GM15510 (cell line): ENCODE measurements around the gene NR5A1.

ENCODE experiments used
- POLR2A ChIP-seq: IDR thresholded peaks from 3 replicates; pipeline ENCODE4 v1.6.1; 2011; ENCODE audit warnings: borderline replicate concordance; ENCODE audit not compliant: insufficient read length; ENCODE audit errors: extremely low read depth

Gene NR5A1

DNA sequence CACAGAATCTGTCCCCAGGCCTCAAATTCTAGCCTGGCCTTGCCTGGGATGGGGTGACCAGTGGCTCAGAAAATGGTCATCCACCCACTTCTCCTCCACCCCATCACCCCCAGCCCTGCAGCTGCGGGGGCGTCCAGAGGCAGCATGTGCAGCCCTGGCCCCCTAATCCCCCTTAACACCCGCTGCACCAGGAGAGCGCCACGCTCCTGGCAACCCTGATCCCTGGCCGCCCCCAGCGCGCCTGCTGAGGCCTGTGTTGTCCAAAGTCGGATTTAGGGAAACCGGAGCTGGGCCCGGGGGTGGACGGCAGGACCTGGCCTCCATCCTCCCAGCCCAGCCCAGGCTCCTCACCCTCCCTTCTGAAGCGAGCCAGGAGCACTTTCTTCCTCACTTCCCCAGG lies 22.0 kb downstream of the NR5A1 start:
- no peak for TF ChIP-seq POLR2A

- TF ChIP-seq POLR2A: no peak
Observed at GRCh38 chr9:124483481-124483880, 23.7 kb downstream of the NR5A1 start.

DNA sequence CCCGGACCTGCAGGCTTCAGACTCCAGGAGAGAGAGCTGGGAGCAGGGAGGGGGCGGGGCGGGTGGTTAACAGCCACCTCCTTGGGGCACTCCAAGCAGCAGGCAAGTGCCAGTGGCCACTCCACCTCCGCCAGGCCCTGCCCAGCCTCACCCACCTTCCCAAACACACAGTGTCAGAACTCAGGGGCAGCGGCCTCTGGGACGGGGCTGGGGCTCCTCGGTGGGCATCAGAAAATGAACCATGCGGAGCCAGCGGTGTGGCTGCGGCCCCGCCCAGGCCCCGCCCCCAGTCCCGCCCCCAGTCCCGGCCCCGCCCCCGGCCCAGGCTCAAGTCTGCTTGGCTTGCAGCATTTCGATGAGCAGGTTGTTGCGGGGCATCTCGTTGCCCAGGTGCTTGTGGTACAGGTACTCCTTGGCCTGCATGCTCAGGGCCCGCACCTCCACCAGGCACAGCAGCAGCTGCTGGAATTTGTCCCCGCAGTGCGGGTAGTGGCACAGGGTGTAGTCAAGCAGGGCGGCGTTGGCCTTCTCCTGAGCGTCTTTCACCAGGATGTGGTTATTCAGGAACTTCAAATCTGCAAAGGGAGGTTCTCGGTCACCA lies 24.7 kb downstream of the NR5A1 start:
- no peak for TF ChIP-seq POLR2A

DNA sequence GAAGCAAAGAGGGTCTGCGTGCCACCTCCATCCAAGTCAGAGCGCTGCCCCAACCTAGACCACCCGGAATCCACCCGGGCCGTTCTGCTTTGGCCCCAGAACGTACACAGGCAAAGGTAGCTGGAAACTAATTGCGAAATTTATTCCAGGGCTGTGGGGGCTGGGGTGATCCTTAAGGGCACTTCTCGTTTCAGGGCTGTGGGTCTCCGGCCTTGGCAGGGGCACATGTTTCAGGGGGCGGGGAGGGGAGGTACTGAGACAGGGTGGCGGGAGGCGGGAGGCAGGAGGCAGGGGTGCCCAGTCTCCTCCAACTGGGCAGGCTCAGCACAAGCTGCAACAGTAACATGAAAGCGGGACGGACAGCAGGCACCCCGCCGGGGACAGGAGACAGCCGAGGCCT lies 26.1 kb downstream of the NR5A1 start:
- no peak for TF ChIP-seq POLR2A

DNA sequence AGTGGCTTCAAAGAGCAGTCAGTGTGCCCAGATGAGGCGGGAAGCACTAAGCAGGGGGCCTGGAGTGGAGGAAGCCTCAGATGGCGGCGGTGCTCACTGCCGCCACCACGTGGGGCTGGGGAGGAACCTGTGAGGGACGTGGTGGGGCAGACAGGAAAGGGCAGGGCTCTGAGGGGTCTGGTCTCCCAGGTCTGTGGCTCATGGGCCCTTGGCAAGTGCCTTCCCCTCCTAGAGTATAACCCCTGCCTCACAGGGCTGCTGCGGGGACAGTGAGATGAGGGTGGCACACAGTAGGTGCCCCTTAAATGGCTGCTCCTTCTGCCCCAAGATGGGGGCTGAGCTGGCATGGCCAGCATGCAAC lies 26.6 kb downstream of the NR5A1 start:
- no peak for TF ChIP-seq POLR2A

DNA sequence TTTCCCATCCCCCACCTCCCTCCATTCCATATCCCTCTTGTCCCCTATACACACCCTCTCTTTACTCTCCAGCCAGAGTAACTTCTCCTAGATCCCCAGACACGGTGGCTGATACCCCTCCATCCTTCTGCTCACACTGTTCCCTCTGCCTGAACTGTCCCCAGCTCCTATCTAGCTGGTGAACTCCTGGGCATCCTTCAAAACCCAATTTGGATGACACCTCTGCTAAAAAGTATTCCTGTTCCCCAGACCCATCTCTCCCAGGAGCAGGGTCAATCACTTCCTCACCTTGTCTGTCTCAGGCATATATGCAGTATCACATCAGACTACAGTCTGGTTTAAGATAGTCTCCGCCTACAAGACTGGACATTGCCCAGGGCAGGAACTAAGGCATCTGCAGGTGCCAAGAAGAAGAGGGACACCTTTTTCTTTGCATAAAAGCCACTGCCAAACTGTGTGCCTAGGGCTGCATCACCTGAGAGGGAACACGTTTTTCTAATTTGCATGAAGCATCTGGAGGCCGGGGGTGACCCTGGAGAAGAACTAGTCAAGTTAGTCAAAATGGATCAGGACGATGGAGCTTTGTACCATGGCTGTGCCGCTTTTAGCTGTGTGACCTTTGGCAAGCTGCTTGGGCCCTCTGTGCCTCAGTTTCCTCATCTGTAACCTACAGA lies 27.1 kb downstream of the NR5A1 start:
- TF ChIP-seq POLR2A: no peak

DNA sequence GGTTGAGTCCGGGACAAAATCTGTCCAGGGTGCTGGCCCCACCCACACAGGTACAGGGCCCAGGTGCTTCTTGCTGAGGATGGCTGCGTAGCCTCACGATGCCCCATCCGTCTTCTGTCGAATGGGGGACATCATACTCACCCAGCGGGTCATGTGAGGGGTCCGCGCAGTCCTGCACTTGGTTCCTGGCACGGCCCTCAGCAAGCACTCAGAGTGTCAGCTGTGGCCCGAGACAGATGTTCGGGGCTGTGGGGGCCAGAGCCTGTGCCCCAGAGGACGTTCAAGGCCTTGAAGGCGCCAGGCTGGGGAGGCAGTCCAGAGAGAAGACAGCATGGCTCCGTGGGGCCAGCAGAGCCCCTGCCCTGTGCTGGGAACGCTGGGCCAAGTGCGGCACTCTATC lies 27.8 kb downstream of the NR5A1 start:
- no peak for TF ChIP-seq POLR2A

DNA sequence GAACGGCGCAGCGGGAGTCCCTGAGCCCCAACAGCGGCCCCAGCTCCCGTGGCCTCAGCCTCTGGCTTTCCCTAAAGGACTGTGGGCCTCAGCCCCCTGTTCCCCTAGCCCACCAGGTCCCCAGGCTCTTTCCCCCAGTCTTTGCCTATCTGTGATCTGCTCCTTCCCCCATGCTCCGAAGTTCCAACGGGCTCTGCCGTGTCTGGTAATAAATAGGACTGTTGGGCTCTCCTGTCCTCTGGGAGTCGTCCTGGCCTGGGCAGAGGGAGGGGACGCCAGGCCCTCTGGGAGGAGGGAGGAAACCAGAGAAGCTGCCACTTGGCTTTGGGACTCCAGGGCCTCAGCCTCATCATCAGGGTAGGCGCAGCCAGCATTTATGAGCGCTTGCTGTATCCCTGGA lies 28.8 kb downstream of the NR5A1 start:
- no peak for TF ChIP-seq POLR2A

DNA sequence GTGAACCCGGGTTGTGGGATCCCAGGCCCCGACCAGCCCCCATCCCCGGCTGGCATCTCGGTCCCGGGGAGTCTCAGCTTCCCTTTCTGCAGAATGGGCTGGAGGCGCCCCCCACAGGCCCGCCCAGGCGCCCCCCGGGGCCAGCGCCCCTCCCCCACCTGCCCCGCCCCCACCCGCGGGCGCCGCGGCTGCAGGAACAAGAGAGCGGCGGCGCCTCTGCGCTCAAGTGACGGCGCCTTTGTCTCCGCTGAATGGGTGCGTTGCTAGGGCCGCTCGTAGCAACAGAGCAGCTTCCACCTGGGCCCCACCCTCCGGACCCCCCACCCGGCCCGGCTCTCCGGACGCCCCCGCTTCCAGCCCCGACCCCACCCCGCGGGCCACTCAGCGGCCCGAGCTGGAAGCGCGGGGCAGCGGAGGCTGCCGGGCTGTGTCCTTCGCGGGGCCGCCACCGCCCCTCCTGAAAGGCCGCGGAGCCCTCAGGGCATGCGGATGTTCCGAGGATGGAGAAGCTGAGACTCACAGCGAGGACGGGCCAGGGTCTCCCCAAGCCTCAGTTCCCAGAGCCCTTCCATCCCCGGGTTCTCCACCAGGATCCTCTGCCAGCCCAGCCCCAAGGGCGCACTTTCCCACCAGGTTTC lies 29.4 kb downstream of the NR5A1 start:
- TF ChIP-seq POLR2A: no peak

GRCh38 chr9:124477211-124477647 lies 30.0 kb downstream of the NR5A1 start:
- TF ChIP-seq POLR2A: no peak

DNA sequence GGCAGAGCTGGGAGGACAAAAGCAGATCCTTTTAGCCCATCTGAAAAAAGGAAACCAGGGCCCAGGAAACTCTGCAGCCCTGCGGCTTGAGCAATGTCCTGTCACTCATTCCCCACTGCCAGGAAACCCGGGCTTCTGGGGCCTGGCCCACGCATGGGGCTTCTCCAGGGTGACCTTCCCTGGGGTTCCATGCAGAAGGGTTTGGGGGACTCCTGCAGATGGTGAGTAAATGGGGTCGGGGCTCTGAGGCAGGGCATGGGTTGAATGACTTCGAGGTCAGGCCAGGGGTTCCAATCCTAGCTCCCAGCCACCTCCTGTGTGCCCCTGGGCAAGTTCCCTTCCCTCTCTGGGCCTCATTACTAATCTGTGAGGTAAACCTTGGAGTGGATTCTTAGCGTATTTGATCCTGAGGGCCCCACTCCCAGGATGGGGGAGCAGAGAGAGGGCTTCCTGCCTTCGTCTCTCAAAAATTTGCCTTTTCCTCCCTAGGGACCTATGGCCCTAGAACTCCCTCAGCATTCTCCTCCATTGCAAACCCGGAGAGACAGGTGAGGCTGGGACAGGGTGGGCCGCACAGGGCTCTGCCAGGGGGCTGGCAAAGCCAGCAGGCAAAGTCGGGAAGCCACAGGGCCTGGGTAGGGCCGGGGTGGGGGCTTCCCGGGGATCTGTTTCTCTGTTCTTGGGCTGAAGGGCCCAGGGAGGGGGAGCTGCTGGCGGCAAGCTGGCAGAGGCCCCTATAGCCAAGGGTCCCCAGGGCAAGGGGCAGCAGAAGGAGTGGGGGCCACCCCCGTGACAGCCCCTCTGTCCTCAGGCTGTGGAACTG lies 31.1 kb downstream of the NR5A1 start:
- TF ChIP-seq POLR2A: no peak

GRCh38 chr9:124475158-124475867 lies 31.9 kb downstream of the NR5A1 start:
- TF ChIP-seq POLR2A: no peak

DNA sequence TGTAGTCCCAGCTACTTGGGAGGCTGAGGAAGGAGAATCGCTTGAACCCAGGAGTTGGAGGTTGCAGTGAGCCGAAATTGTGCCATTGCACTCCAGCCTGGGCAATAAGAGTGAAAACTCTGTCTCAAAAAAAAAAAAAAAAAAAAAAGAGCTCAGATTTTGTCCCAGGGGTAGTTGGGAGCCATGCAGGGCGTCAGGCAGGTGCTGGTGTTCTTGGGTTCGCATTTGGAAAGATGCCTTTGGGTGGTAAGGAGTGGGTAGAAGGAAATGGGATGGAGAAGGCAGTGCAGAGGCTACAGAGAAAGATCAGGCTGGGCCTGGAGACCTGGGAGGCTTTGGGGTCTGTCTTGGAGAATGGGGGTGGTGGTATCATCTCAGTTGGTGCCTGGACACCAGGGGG lies 33.0 kb downstream of the NR5A1 start:
- TF ChIP-seq POLR2A: no peak

DNA sequence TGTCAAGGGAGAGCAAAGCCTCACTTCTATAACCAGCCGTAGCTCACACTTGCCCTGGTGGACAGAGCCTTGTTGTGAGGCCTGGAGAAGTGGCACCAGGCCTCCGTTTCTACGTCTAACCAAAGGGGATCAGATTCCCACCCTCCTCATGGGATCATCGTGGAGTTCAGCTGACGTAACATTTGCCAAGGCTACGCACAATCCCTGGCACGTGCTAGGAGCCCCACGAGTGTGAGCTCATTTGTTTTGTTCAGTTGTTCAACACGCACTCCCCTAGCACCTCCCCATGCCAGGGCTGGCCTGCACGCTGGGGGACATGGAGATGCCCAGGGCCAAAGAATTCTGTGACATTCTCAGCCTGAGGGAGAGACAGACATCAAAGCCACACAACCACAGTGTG lies 33.9 kb downstream of the NR5A1 start:
- TF ChIP-seq POLR2A: no peak

- no peak for TF ChIP-seq POLR2A
Observed at GRCh38 chr9:124472770-124473169, 34.4 kb downstream of the NR5A1 start.

DNA sequence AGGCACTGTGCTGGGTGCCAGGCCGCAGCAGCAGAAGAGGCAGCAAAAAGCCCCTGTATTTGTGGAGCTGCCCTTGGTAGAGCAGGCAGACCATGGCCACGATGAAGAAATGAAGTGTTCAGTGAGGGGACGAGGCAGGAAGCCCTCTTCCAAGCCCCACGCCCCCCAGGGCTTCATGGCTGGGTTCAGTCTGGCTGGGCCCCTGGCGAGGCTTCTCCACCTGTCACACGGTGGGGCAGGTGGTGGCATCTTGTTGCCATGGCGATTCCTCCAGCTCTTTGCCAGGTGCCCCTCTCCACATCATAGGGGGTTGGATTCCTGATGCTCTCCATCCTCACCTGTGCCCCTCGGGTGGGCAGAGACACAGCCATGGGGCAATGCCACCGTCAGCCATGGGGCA lies 35.4 kb downstream of the NR5A1 start:
- no peak for TF ChIP-seq POLR2A

DNA sequence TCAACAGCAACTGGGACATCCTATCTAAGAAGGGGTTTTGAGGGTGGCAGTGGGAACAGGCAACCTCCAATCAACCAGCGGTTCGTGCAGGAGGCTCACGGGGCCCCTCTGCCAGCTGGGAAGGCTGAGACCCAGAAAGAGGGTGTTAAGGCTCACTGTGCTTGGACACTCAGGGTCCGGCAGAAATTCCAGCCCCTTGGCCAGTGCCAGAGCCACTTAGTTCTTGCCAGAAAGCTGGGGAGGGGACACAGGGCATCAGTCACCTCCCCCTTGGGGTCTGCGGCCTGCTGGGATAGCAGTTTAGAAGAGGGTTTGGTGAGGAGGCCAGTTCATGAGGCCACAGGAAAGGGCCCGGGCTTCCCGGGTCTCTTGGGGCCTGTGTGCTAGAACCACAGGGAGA lies 36.5 kb downstream of the NR5A1 start:
- TF ChIP-seq POLR2A: no peak
